Effector memory CD4-positive, alpha-beta T cell (primary cell): ENCODE results near the gene RPL10.
A peak's percentile ranks its signal among the peaks of the same experiment; 100 is the strongest.

ENCODE experiments used
- DNase-seq, 3 donors: peaks; one replicate each; pipeline ENCODE4 v3.0.0-alpha.2; 2020
- H3K27ac ChIP-seq: 2 replicates; pipeline ENCODE4 v1.7.0; 2013; ENCODE audit warnings: mild to moderate bottlenecking, low read length, moderate library complexity; ENCODE audit not compliant: insufficient read depth, poor library complexity, severe bottlenecking
- H3K27me3 ChIP-seq: replicated peaks from 2 replicates; pipeline ENCODE4 v1.7.0; 2013; ENCODE audit warnings: mild to moderate bottlenecking, low read length; ENCODE audit not compliant: insufficient read depth, control insufficient read depth, poor library complexity, severe bottlenecking
- H3K36me3 ChIP-seq: 2 replicates; pipeline ENCODE4 v1.7.0; 2013; ENCODE audit warnings: mild to moderate bottlenecking, low read length, moderate library complexity; ENCODE audit not compliant: control insufficient read depth, insufficient read depth
- H3K4me1 ChIP-seq: 2 replicates; pipeline ENCODE4 v1.7.0; 2013; ENCODE audit warnings: low read length, mild to moderate bottlenecking; ENCODE audit not compliant: control insufficient read depth, insufficient read depth, poor library complexity, severe bottlenecking
- H3K4me3 ChIP-seq: 2 replicates; pipeline ENCODE4 v1.7.0; 2013; ENCODE audit warnings: low read length, low read depth, mild to moderate bottlenecking; ENCODE audit not compliant: insufficient read depth, poor library complexity, severe bottlenecking
- H3K9me3 ChIP-seq: 2 replicates; pipeline ENCODE4 v1.7.0; 2013; ENCODE audit warnings: mild to moderate bottlenecking, low read length, moderate library complexity; ENCODE audit not compliant: control insufficient read depth

RPL10 gene

GRCh38 chrX:154353172-154353843, 44.9 kb upstream of the RPL10 start:
- Histone ChIP-seq H3K9me3 (no peaks in the 10 kb centered on the region), H3K4me3 (no peak overlapping the region), H3K36me3 (peaks cover 88% of the 10 kb centered on the region), H3K27ac (no peak overlapping the region), H3K27me3 (no peaks in the 10 kb centered on the region), H3K4me1 (peaks cover 86% of the 10 kb centered on the region)
- DNase-seq, result no peak

GRCh38 chrX:154354013-154354412, 44.2 kb upstream of the RPL10 start:
- peaks cover 88% of the 10 kb centered on the region for H3K36me3 ChIP-seq
- H3K9me3 ChIP-seq, result no peaks in the 10 kb centered on the region
- H3K27me3 ChIP-seq, result no peaks in the 10 kb centered on the region
- H3K4me1 ChIP-seq, result peaks cover 88% of the 10 kb centered on the region
- H3K27ac ChIP-seq, result no peak overlapping the region
- no peak for DNase-seq
- H3K4me3 ChIP-seq, result no peak overlapping the region

- Histone ChIP-seq H3K4me3 (no peak overlapping the region), H3K9me3 (no peaks in the 10 kb centered on the region), H3K36me3 (peaks cover 88% of the 10 kb centered on the region), H3K27me3 (no peaks in the 10 kb centered on the region), H3K27ac (no peak overlapping the region), H3K4me1 (peaks cover 86% of the 10 kb centered on the region)
- no peak for DNase-seq
Measured at GRCh38 chrX:154354516-154354915, 43.7 kb upstream of the RPL10 start.

DNA sequence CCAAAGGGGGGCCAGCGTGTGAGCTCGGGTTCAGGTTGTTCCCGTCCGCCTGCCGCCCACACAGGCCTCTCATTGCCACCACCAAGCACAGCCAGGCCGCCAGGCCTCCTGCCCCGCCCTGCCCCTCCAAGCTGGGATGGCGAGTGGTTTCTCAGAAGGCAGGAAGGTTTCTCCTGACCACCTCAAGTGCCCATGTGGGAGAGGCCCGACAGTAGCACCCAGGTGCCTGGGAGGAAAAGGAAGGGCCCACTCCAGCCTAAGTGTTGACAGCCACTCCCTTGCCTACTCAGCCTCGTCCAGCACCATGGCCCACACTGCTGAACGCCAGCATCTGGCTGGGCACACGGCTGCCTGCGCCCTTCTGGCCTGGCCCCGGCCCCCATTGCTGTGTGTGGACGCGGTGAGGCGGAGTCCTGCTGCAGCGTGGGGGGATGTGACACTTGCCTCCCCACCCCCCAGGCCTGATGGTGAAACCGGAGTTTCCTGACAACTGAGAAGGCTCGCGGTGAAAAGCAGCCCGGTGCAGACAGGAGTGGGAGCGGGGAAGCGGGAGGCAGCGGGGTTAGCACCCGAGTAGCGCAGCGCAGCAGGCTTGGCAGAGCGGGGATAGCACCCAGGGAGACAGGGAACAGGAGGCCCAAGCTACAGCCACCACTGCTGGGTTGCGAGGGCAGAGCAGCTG, 42.9 kb upstream of the RPL10 start:
- no peak overlapping the region for H3K4me3 ChIP-seq
- H3K36me3 ChIP-seq, result peaks cover 88% of the 10 kb centered on the region
- no peaks in the 10 kb centered on the region for H3K9me3 ChIP-seq
- H3K27ac ChIP-seq, result peak overlapping the region; percentile 25
- DNase-seq, result no peak
- peaks cover 79% of the 10 kb centered on the region for H3K4me1 ChIP-seq
- H3K27me3 ChIP-seq, result no peaks in the 10 kb centered on the region

GRCh38 chrX:154355776-154356140, 42.4 kb upstream of the RPL10 start:
- Histone ChIP-seq H3K4me3 (no peak overlapping the region), H3K27me3 (no peaks in the 10 kb centered on the region), H3K4me1 (peaks cover 74% of the 10 kb centered on the region), H3K36me3 (peaks cover 88% of the 10 kb centered on the region), H3K27ac (peak overlapping the region; percentile 25), H3K9me3 (no peaks in the 10 kb centered on the region)
- DNase-seq, result no peak

GRCh38 chrX:154356596-154356995, 41.6 kb upstream of the RPL10 start:
- no peaks in the 10 kb centered on the region for H3K9me3 ChIP-seq
- no peaks in the 10 kb centered on the region for H3K27me3 ChIP-seq
- peaks cover 87% of the 10 kb centered on the region for H3K36me3 ChIP-seq
- H3K4me1 ChIP-seq, result peaks cover 70% of the 10 kb centered on the region
- DNase-seq, result no peak
- no peak overlapping the region for H3K4me3 ChIP-seq
- no peak overlapping the region for H3K27ac ChIP-seq

GRCh38 chrX:154357205-154357604, 41.0 kb upstream of the RPL10 start:
- H3K27ac ChIP-seq, result no peak overlapping the region
- H3K27me3 ChIP-seq, result no peaks in the 10 kb centered on the region
- H3K4me3 ChIP-seq, result no peak overlapping the region
- H3K9me3 ChIP-seq, result no peaks in the 10 kb centered on the region
- peaks cover 89% of the 10 kb centered on the region for H3K36me3 ChIP-seq
- DNase-seq, result no peak
- peaks cover 66% of the 10 kb centered on the region for H3K4me1 ChIP-seq

DNA sequence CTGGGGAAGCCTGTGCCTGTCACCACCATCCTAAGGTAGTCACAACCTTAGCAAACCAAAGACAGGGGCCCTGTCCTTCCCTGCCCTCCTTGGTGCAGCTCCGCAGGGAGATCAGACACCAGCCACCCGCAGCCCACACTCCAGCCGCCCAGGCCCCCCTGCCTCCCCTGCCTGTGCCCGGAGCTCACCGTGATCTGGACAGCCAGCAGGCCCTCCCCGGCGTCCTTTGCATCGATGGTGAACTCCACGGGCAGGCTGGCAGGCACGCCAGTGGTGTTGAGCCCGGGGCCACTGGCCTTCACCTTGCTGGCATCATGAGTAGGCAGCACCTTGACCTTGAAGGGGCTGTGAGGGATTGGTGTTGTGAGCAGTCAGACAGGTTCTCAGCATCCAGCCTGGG, 40.2 kb upstream of the RPL10 start:
- Histone ChIP-seq H3K36me3 (peaks cover 91% of the 10 kb centered on the region), H3K4me3 (no peak overlapping the region), H3K27ac (peak overlapping the region; percentile 18), H3K9me3 (no peaks in the 10 kb centered on the region), H3K4me1 (peaks cover 58% of the 10 kb centered on the region), H3K27me3 (no peaks in the 10 kb centered on the region)
- DNase-seq, result no peak

DNA sequence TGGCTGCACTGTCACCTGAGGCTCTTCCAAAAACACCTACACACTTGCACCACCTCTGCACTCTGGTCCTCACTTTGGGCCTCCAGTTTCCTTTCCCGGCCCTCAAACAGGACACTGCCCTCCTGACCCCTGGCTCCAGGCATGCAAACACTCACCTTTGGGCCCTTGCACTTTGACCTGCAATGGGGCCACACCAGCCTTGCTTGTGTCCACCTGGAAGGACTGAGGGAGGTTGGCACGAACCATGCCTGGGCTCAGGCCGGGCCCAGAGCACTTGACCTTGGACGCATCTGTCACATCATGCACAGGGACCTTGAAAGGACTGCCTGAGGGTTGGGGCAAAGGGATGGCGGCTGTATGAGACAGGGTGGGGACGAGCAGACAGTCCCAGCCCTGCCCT, 39.3 kb upstream of the RPL10 start:
- peaks cover 92% of the 10 kb centered on the region for H3K36me3 ChIP-seq
- H3K4me1 ChIP-seq, result peaks cover 50% of the 10 kb centered on the region
- no peak for DNase-seq
- no peak overlapping the region for H3K4me3 ChIP-seq
- no peaks in the 10 kb centered on the region for H3K9me3 ChIP-seq
- H3K27ac ChIP-seq, result no peak overlapping the region
- no peaks in the 10 kb centered on the region for H3K27me3 ChIP-seq

DNA sequence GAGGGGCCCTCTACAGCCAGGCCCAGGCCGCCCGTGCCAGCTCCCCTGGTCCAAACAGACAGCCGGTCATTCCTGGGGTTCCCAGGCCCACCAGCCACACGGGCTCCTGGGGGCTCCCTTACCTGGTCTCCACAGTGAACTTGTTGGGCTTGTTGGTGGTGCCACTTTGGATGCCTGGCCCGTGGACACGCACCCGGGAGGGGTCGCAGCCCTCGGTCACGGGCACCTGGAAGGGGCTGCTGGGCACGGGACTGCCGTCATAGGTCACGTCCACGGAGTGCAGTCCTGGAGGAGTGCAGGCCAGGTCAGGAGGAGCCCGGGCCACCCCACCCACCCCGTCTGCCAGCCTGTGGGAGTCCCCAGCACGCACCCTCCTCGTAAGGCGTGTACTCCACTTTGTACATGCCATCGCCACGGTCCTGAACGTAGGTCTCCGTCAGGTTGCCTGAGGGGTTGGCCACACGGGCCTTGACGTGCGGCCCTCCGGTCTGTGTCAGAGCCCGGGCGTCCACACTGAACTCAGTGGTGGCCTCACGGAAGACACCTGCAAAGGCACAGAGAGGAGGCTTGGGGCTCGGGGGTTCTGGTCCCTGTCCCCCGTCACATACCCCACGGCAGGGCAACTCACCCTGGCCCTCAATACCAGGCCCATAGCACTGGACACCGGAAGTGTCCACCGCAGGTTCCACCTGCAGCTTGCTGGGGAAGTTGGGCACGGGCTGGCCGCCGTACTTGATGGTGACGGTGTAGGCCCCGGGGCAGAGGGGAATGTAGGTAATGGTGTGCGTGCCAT, 38.6 kb upstream of the RPL10 start:
- no peak overlapping the region for H3K4me3 ChIP-seq
- H3K4me1 ChIP-seq, result peaks cover 42% of the 10 kb centered on the region
- H3K27ac ChIP-seq, result no peak overlapping the region
- no peak for DNase-seq
- no peaks in the 10 kb centered on the region for H3K27me3 ChIP-seq
- peaks cover 92% of the 10 kb centered on the region for H3K36me3 ChIP-seq
- H3K9me3 ChIP-seq, result no peaks in the 10 kb centered on the region
